ENCODE data around the gene ACOX2.

- no peak for TF ChIP-seq EZH2 (IDR thresholded peaks at IDR 0.05)
- no peak for TF ChIP-seq POLR2AphosphoS5 (IDR thresholded peaks at IDR 0.05; ENCODE audit: borderline replicate concordance, low read depth, low read length)
- TF ChIP-seq FOXP2 (optimal IDR thresholded peaks at IDR 0.05; ENCODE audit: control extremely low read depth, extremely low read length, insufficient read depth), result no peak
Observed at GRCh38 chr3:58462829-58463180, 74.2 kb downstream of the ACOX2 start.
